ENCODE results near the gene WNT3. TPM values are rescaled to one million over a fixed set of nuclear protein-coding genes. Genes with fewer than 3 reads are reported as not detected.
A peak's percentile ranks its signal among the peaks of the same experiment; 100 is the strongest.

The WNT3 gene
- total RNA-seq, 1 donor from 2014 or later, result 3.3 TPM

DNA sequence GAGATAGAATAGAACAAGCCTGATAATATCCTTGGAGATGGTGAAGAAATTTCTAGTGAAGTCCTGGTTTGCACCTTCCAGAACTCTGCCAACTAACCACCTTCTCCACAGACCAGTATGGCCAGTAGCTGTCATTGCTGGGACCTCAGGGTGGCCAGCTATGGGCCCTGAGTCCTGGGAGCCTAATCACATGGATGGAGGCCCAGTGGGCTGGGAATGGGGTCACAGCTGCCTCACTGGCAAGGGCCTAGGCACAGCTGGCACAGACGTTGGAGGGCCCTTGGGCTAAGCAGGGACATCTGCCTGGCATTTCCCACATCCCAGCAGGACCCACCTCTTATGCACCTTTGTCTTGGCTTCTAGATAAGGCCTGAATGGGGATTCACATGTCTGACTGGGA is 7.6 kb upstream of the WNT3 start:
- ATAC-seq, result no peak
- Histone ChIP-seq H3K27me3 (peaks cover 28% of the 10 kb centered on the region), H3K36me3 (no peaks in the 10 kb centered on the region), H3K27ac (no peak overlapping the region), H3K4me3 (no peak overlapping the region), H3K4me1 (no peaks in the 10 kb centered on the region), H3K9me3 (no peaks in the 10 kb centered on the region)
- no peak for DNase-seq
- intact Hi-C loops (cut with DNase I), result no loop called here
- TF ChIP-seq, protein P1, sequence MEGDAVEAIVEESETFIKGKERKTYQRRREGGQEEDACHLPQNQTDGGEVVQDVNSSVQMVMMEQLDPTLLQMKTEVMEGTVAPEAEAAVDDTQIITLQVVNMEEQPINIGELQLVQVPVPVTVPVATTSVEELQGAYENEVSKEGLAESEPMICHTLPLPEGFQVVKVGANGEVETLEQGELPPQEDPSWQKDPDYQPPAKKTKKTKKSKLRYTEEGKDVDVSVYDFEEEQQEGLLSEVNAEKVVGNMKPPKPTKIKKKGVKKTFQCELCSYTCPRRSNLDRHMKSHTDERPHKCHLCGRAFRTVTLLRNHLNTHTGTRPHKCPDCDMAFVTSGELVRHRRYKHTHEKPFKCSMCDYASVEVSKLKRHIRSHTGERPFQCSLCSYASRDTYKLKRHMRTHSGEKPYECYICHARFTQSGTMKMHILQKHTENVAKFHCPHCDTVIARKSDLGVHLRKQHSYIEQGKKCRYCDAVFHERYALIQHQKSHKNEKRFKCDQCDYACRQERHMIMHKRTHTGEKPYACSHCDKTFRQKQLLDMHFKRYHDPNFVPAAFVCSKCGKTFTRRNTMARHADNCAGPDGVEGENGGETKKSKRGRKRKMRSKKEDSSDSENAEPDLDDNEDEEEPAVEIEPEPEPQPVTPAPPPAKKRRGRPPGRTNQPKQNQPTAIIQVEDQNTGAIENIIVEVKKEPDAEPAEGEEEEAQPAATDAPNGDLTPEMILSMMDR (IDR thresholded peaks at IDR 0.05), result no peak

DNA sequence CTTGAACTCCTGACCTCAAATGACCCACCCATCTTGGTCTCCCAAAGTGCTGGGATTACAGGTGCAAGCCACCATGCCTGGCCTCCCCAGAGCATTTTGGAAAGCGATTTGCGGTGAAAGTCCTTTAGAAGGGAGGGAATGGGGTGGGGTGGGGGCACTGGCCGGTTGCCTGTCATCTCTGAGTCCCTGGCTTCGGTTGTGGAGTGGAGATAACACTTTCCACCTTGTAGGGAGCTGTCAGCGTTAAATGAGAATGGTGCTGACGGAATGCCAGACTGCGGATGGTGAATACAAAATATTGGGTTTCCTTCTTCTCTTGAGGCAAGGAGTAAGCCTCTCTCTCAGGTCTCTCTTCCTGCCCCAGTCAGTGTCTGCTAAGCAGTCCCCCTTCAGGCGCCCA is 5.2 kb upstream of the WNT3 start:
- Histone ChIP-seq H3K27ac (no peak overlapping the region), H3K4me1 (peaks cover 15% of the 10 kb centered on the region), H3K36me3 (no peaks in the 10 kb centered on the region), H3K4me3 (no peak overlapping the region), H3K9me3 (no peaks in the 10 kb centered on the region), H3K27me3 (peaks cover 52% of the 10 kb centered on the region)
- ATAC-seq, result no peak
- intact Hi-C loops (cut with DNase I), result no loop called here
- TF ChIP-seq, protein P1 (IDR thresholded peaks at IDR 0.05), result no peak
- DNase-seq, result no peak

DNA sequence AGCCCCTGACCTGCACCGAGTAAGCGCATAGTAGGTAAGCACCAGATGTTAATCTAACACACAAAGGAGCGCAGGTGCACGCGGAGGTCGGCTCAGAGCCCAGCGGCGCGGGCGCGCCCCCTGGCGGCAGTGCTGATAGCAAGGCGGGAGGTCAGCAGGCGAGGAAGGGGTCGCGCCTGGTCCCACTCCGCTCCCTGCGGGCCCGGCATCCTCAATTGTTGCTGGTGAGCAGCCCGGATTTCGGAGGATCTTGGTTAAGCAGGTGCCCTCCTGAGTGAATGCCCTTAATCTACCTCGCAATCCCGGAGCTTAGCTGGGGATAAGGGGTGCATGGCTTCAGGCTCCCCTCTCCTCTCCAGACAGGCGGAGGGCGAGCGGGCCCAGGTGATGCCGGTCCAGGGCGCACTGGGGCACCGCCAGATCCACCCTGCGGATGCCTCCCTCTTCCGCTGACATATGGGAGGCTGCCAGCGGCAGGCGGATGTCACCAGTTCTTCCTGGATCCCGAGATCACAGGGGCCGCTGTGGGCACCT is 4.0 kb upstream of the WNT3 start:
- peak; percentile 74 for DNase-seq
- Histone ChIP-seq H3K4me1 (peaks cover 21% of the 10 kb centered on the region), H3K27ac (no peak overlapping the region), H3K4me3 (no peak overlapping the region), H3K27me3 (peaks cover 64% of the 10 kb centered on the region), H3K9me3 (no peaks in the 10 kb centered on the region), H3K36me3 (no peaks in the 10 kb centered on the region)
- intact Hi-C loops (cut with DNase I), result no loop called here
- ATAC-seq, result peak; percentile 64
- TF ChIP-seq, protein P1 (IDR thresholded peaks at IDR 0.05), result peak; percentile 60

DNA sequence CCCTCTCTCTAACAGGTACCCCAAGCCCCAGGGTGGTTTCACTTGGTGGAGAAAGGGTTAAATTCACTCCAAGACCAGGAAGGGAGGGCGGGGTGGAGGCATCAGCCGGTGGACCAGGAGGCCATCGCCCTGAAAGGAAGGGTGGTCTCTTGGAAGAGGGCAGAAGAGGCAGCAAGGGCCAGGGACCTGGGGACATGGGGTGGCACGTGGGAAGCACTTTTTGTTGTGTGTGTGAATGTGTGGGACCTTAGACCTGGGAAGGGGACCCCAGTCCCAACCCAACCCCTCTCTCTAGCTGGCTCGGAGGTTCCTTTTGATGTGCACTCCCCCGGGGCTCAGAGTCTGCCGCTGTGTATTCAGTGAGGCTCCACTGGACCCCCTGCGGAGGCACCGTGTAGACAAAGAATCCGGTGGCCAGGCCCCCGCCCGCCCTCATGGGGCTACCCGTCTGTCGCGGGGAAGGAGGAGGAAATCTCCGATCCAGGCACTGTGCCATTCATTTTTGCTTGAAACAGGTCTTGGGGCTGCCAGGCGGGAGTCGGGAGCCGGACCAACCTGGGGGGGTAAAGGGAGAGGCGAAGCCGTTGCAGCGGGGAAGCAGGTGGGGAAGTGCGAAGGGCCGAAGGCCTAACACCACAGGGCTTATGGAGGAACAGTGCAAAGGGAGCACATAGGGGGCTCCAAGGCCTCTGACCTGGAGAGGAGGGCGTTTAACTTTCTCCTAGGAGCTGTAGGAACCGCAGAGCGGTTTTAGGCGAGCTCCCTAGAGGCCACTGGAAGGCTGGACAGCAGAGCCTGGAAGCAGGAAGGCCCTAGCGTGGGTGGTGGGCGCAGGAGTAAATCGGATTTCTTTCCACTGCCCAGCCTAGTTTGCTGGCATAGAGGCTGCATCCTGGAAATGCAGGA is 3.2 kb upstream of the WNT3 start:
- H3K27ac ChIP-seq, result no peak overlapping the region
- DNase-seq, result no peak
- peaks cover 71% of the 10 kb centered on the region for H3K27me3 ChIP-seq
- H3K4me1 ChIP-seq, result peaks cover 21% of the 10 kb centered on the region
- no peaks in the 10 kb centered on the region for H3K36me3 ChIP-seq
- no peak overlapping the region for H3K4me3 ChIP-seq
- intact Hi-C loops (cut with DNase I), result no loop called here
- ATAC-seq, result no peak
- TF ChIP-seq, protein P1 (IDR thresholded peaks at IDR 0.05), result no peak
- H3K9me3 ChIP-seq, result no peaks in the 10 kb centered on the region

DNA sequence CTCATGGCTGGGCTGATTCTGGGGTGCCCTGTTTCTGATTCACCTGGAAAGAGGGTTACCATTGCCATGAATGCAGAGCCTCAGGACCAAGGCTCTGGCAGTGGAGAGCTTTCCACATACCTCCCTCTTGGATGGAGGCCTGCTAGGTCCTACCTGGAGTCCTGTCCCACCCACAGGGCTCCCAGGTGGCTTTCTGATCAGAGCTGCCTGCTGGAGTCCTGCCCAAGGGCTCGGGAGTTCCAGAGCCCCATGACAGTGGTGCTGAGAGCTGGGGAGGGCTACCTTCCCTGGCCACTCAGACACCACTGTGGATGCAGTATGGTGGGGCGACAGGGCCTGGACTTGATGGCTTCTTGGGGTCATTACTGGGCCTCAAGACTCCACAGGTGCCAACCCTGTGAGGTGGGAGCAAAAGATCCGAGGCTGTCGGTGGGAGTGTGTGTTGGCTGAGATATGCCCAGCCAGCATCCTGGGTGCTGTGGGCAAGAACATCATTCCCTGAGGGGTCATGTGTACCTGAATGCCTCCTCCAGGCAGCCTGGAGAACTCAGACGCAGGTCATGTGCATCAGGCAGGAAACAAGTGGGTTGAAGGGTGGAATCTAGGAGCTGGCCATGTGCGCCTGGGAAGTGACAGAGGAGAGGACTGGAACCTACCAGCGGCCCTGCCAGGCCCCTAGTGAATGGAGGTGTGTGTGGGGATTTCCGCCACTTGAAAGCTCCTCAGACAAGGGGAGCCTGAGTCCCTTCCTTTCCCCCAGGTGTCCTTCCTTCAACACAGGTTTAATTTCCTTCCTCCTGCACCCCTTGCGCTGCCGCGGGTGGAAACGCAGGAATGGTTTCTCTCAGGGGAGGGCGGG is 2.3 kb upstream of the WNT3 start:
- peaks cover 81% of the 10 kb centered on the region for H3K27me3 ChIP-seq
- no peaks in the 10 kb centered on the region for H3K36me3 ChIP-seq
- no peaks in the 10 kb centered on the region for H3K9me3 ChIP-seq
- intact Hi-C loops (cut with DNase I), result no loop called here
- ATAC-seq (no peak), DNase-seq (no peak)
- no peak overlapping the region for H3K4me3 ChIP-seq
- TF ChIP-seq, protein P1 (IDR thresholded peaks at IDR 0.05), result no peak
- no peak overlapping the region for H3K27ac ChIP-seq
- H3K4me1 ChIP-seq, result peaks cover 21% of the 10 kb centered on the region
